Mucosa of stomach (tissue), 1 donor: ENCODE measurements around the gene C19orf47.

Experiments used
- H3K27me3 ChIP-seq: one replicate; pipeline ENCODE4 v1.7.0; 2013; ENCODE audit warnings: mild to moderate bottlenecking, low read length; ENCODE audit not compliant: control insufficient read depth, insufficient read depth
- H3K36me3 ChIP-seq: one replicate; pipeline ENCODE4 v1.7.0; 2013; ENCODE audit warnings: low read length; ENCODE audit not compliant: control insufficient read depth, insufficient read depth
- H3K4me1 ChIP-seq: one replicate; pipeline ENCODE4 v1.7.0; 2013; ENCODE audit warnings: mild to moderate bottlenecking, low read length; ENCODE audit not compliant: control insufficient read depth, insufficient read depth
- H3K4me3 ChIP-seq: one replicate; pipeline ENCODE4 v1.7.0; 2013; ENCODE audit warnings: low read length
- H3K9ac ChIP-seq: one replicate; pipeline ENCODE4 v1.7.0; 2013; ENCODE audit warnings: mild to moderate bottlenecking, low read length, moderate library complexity
- H3K9me3 ChIP-seq: one replicate; pipeline ENCODE4 v1.7.0; 2013; ENCODE audit warnings: mild to moderate bottlenecking, low read length, moderate library complexity; ENCODE audit not compliant: control insufficient read depth
- donor health status: Pancreatic carcinoma.

Gene C19orf47

GRCh38 chr19:40282920-40283319 lies 65.3 kb downstream of the C19orf47 start:
- Histone ChIP-seq H3K36me3 (no peaks in the 10 kb centered on the region), H3K9ac (no peak overlapping the region), H3K9me3 (no peaks in the 10 kb centered on the region), H3K4me3 (no peak overlapping the region), H3K4me1 (peaks cover 51% of the 10 kb centered on the region), H3K27me3 (no peaks in the 10 kb centered on the region)

GRCh38 chr19:40282209-40282580 lies 66.0 kb downstream of the C19orf47 start:
- H3K36me3 ChIP-seq = no peaks in the 10 kb centered on the region
- no peak overlapping the region for H3K9ac ChIP-seq
- H3K4me1 ChIP-seq = peaks cover 57% of the 10 kb centered on the region
- no peaks in the 10 kb centered on the region for H3K9me3 ChIP-seq
- H3K27me3 ChIP-seq = no peaks in the 10 kb centered on the region
- H3K4me3 ChIP-seq = no peak overlapping the region

DNA sequence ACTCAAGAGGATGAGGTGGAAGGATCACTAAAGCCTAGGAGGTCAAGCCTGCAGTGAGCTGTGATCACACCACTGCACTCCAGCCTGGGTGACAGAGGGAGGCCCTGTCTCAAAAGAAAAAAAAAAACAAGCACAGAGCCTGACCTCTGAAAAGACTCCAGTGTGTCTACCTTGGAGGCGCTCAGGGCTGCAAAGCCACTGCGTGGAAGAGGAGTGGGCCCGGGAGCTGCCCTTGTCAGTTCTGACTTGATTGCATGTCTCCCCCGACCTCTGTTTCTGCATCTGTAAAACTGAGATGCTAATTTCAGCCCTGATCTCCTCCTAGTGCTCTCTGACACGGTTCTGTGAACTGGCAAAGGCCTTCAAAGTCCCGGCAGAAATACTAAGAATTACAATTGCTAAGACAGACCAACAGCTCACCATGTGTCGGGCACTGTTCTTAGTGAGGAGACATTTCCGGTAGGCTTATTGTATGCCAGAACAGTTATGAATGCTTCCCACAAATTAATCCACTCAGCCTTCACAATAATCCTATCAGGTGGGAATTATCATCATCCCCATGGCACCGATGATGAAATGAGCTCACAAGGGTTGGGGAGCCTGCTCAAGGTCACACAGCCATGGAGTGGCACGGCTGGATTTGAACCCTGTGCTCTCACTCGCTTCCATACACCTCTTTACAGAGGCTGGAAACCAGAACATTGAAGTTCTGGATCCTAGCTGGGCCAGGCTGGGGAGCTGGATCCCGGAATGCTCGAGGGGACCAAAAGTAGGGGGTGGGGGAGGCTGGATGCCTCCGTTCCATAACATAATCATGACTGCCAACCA lies 66.6 kb downstream of the C19orf47 start:
- H3K27me3 ChIP-seq = no peaks in the 10 kb centered on the region
- no peaks in the 10 kb centered on the region for H3K9me3 ChIP-seq
- H3K4me3 ChIP-seq = no peak overlapping the region
- peaks cover 57% of the 10 kb centered on the region for H3K4me1 ChIP-seq
- H3K9ac ChIP-seq = peak overlapping the region; percentile 39
- H3K36me3 ChIP-seq = no peaks in the 10 kb centered on the region

- no peaks in the 10 kb centered on the region for H3K36me3 ChIP-seq
- H3K9ac ChIP-seq = peak overlapping the region; percentile 41
- no peaks in the 10 kb centered on the region for H3K9me3 ChIP-seq
- H3K4me1 ChIP-seq = peaks cover 56% of the 10 kb centered on the region
- H3K4me3 ChIP-seq = peak overlapping the region; percentile 19
- H3K27me3 ChIP-seq = no peaks in the 10 kb centered on the region
Observed at GRCh38 chr19:40280608-40281221, 67.5 kb downstream of the C19orf47 start.

DNA sequence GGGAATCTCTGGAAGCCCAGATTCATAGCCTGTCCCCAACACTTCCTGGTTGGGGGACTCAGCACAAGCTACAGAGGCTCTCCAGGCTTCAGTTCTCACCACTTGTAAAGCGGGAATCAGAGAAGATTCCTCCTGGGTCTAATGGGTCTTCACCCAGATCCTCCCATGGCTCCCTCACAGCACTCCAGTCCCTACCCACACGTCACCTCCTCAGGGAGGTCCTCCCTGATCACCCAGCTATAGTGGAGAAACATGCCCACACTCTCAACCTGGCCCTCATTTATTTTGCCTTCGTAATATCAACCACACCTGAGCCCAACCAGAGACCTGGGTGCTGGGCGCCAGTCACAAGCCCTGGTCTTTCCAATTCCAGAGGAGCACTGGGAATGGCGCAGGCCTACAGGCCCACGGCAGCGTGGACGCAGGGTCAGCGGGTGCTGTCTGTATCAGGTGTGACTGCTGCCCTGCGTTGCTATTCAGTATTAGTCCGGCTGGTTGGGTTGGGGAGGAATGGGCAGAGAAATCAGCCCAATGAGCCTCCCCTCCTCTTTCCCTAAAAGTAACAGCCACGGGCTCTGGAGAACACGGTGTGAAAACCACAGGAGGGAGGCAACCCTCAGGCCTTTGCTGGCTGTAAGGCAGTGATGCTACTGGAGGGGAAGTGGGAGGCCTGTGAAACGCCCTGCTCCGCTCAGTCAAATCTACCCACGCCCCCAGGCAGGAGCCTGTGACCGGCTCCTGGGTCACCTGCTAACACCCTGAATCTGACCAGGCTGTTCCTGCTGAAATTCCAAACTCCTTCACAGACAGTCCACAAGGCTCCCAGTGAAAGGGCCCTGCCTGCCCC lies 68.2 kb downstream of the C19orf47 start:
- Histone ChIP-seq H3K9ac (peak overlapping the region; percentile 41), H3K27me3 (no peaks in the 10 kb centered on the region), H3K36me3 (no peaks in the 10 kb centered on the region), H3K4me3 (peak overlapping the region; percentile 31), H3K4me1 (peaks cover 53% of the 10 kb centered on the region), H3K9me3 (no peaks in the 10 kb centered on the region)

DNA sequence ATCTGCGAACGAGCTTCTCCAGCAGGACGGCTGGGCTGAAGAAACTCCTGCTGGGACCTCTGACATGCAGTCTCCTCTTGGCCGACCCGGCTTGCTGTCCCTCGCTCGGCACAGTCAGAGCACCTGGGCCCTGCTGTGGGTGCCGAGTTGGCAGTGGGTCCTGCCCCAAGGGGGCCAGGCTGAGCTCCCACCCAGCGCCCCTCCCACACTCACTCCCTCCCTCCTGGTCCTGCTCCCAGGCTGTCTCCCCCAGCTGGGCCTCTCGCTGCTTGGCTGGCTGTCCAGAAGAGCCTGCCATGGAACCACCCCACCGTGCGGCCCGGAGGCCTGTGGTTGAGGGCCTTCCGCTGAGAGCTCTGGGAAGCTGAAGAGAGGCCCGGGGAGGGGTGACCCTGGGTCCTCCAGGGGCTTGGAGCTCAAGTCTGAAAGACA lies 69.1 kb downstream of the C19orf47 start:
- no peaks in the 10 kb centered on the region for H3K36me3 ChIP-seq
- no peaks in the 10 kb centered on the region for H3K9me3 ChIP-seq
- no peaks in the 10 kb centered on the region for H3K27me3 ChIP-seq
- no peak overlapping the region for H3K4me3 ChIP-seq
- H3K4me1 ChIP-seq = peaks cover 52% of the 10 kb centered on the region
- H3K9ac ChIP-seq = peak overlapping the region; percentile 41

DNA sequence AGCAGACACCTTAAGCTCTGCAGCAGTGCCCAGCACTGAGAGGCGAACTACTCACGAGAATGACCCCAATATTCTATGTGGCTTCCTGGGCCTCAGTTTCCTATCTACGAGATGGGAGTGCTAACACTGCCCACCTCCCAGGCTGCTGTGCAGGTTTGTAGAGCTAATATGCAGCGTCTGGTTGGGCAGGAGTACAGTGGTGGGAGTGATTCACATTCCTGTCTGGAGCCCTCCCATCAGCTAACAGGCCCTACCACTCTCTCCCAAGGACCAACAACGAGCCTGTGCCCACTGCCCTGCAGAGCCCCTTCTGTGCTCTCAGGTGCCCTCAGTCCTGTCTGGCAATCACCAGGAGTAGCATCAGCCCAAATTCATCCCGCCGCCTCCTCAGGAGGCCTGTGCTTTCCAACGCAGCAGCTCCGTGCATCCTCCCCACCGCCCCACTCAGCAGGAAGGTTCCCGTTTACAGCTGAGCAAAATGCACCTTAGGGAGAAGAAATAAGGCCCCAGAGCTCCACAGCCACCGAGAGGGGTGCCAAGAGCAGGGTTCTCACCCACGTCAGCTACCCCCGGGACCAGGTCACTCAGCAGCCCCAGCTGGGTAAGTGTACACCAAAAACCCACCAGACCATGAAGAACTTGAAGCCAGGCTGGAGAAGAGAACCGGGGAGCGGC lies 69.7 kb downstream of the C19orf47 start:
- Histone ChIP-seq H3K4me1 (peaks cover 45% of the 10 kb centered on the region), H3K4me3 (no peak overlapping the region), H3K9me3 (no peaks in the 10 kb centered on the region), H3K27me3 (no peaks in the 10 kb centered on the region), H3K9ac (no peak overlapping the region), H3K36me3 (no peaks in the 10 kb centered on the region)

- no peaks in the 10 kb centered on the region for H3K9me3 ChIP-seq
- H3K36me3 ChIP-seq = no peaks in the 10 kb centered on the region
- no peak overlapping the region for H3K9ac ChIP-seq
- H3K27me3 ChIP-seq = no peaks in the 10 kb centered on the region
- no peak overlapping the region for H3K4me3 ChIP-seq
- peaks cover 41% of the 10 kb centered on the region for H3K4me1 ChIP-seq
Observed at GRCh38 chr19:40277356-40278059, 70.7 kb downstream of the C19orf47 start.

DNA sequence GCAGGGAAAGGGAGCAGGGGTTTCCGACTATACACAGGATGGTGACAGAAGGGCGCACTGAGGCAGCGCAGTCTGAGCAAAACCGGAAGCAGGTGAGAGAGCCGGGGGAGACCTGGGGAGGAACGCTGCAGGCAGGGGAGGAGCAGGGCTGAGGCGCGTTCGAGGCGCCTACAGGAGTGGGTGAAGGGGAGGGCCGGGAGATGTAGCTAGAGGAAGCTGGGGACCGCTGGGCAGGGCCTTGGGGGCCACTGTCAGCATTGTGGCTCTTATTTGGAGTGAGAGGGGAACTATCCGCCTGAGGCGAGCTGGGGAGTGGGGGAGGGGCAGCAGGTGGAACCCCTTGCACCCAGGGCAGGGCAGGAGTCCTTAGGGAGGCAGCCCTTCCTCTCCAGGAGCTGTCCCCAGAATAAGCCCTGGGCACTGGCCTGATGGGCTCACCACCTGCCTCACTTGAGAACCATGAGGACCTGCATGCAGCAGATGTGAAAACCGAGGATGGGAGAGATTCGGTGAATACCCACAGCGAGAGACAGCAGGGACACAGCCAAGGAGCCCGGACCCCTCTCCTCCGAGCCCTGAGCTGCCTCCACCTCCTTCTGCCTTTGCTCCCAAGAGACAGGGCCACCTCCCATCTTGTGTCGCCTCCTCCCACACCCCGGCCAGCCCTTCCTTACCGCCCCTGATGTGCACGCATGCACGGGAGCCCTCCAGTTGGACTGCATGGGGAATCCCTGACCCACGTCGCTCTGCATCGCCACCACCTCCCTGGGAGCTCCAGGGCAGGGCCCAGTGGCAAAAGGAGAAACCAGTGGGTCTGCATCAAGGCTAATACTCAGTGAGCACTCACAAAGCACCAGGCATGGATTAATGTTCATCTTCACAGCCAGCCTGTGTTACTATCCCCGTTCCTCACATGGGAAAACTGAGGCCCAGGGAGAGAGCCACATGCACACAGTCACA lies 73.3 kb downstream of the C19orf47 start:
- H3K4me3 ChIP-seq = no peak overlapping the region
- no peaks in the 10 kb centered on the region for H3K27me3 ChIP-seq
- H3K9ac ChIP-seq = no peak overlapping the region
- peaks cover 26% of the 10 kb centered on the region for H3K4me1 ChIP-seq
- no peaks in the 10 kb centered on the region for H3K36me3 ChIP-seq
- no peaks in the 10 kb centered on the region for H3K9me3 ChIP-seq

- H3K9ac ChIP-seq = no peak overlapping the region
- H3K4me3 ChIP-seq = no peak overlapping the region
- H3K9me3 ChIP-seq = no peaks in the 10 kb centered on the region
- H3K27me3 ChIP-seq = no peaks in the 10 kb centered on the region
- peaks cover 14% of the 10 kb centered on the region for H3K4me1 ChIP-seq
- no peaks in the 10 kb centered on the region for H3K36me3 ChIP-seq
Observed at GRCh38 chr19:40273469-40274360, 74.5 kb downstream of the C19orf47 start.
